Spinal cord (tissue), 10 donors: ENCODE measurements around the gene HSPA12B. TPM values are rescaled to one million over a fixed set of nuclear protein-coding genes. Genes with fewer than 3 reads are reported as not detected.

Source experiments
- DNase-seq, 6 donors: peaks; one replicate each; pipeline versions ENCODE4 v3.0.0 to v3.0.0-alpha.2; 2013 to 2015; ENCODE audit warnings: low spot score in 6 of 6, low read depth in 4 of 6
- H3K27ac ChIP-seq: one replicate; pipeline ENCODE4 v1.5.1; 2013; ENCODE audit warnings: low read depth, low read length, control low read depth
- H3K27me3 ChIP-seq: one replicate; pipeline ENCODE4 v1.6.1; 2013; ENCODE audit warnings: low read length; ENCODE audit not compliant: control insufficient read depth, insufficient read depth
- H3K36me3 ChIP-seq: one replicate; pipeline ENCODE4 v1.6.1; 2013; ENCODE audit warnings: low read length; ENCODE audit not compliant: control insufficient read depth, insufficient read depth
- H3K4me1 ChIP-seq: one replicate; pipeline ENCODE4 v1.6.1; 2013; ENCODE audit warnings: low read length; ENCODE audit not compliant: control insufficient read depth, insufficient read depth
- H3K4me3 ChIP-seq: one replicate; pipeline ENCODE4 v1.5.1; 2013; ENCODE audit warnings: low read depth, low read length, control low read depth
- H3K9me3 ChIP-seq: one replicate; pipeline ENCODE4 v1.6.1; 2013; ENCODE audit warnings: low read length; ENCODE audit not compliant: control insufficient read depth, insufficient read depth
- WGBS: methylation state at CpG from one replicate; pipeline ENCODE4 v1.1.5; 2013; ENCODE audit warnings: missing lambda C conversion rate; ENCODE audit not compliant: insufficient coverage; 5-methylcytosine and 5-hydroxymethylcytosine counted together
- polyA plus RNA-seq, 2 donors: library from polyadenylated mRNA; unstranded; fragments of 120-200 nt; gene quantifications; one replicate each; pipeline ENCODE4 v1.2.1, GENCODE V29; 2013; ENCODE audit not compliant: insufficient read length in 2 of 2
- total RNA-seq, 2 donors: library from RNA; depleted of rRNA in 1 of 2; stranded (reverse); fragments of 120-200 nt in 1 of 2; fragments of >200 nt in 1 of 2; gene quantifications; one replicate each; pipeline versions ENCODE4 v1.2.3 to v1.2.4, GENCODE V29; 2013 to 2014
- donor health status: healthy.

Gene HSPA12B
- total and polyA plus RNA-seq, 4 donors, result 4.1 to 16.1 (median 14.0) TPM

DNA sequence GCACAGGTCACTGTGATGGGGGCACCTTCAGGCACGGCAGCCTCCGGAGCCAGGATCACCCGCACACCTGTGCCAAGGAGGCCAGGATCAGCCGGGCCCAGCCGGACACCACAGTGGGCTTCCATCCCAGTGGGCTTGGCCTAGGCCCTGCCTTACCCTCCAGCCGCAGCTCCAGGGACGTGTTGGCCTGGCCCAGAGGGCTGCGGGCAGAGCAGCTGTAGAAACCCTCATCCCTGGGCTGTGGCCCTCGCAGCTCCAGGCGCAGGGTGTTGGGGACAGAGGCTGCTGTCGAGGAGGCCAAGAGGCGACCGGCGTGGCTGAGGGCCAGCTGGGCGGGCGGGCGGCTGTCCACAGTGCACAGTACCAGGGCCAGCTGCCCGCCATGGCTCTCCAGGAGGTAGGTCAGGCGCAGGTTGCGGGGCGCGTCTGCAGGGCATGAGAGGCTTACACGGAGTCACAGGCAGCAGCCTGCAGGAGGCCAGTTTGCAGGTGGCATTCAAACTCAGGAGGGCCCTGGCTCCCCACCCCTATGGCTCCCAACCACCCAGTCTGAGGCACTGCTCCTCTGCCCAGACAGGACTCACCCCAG, 39.7 kb upstream of the HSPA12B start:
- DNase-seq, result no peak
- H3K27ac ChIP-seq, result no peak overlapping the region
- no peak overlapping the region for H3K4me3 ChIP-seq
- peaks cover 4% of the 10 kb centered on the region for H3K4me1 ChIP-seq
- no peaks in the 10 kb centered on the region for H3K27me3 ChIP-seq
- H3K36me3 ChIP-seq, result no peaks in the 10 kb centered on the region
- no peaks in the 10 kb centered on the region for H3K9me3 ChIP-seq
- 89% methylated on average over 23 of the region's 23 CpGs for WGBS

DNA sequence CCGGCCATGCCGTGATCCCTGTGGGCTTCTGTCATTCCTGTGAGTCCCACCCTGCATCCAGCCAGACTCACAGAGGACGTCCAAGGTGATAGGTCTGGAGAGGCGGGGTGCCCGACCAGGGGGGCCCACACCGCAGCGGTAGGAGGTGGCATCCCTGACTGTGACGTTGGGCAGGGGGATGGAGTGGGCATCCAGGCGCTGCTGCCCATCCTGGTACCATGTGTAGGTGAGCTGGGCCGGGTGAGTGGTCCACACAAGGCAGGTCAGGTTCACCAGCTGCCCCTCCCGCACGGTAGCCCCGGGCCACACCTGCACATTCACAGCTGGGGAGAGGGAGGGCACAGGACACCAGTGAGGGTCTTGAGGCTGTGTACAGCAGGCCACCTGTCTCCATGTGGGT, 39.1 kb upstream of the HSPA12B start:
- WGBS, result 89% methylated on average over 12 of the region's 13 CpGs
- Histone ChIP-seq H3K4me3 (no peak overlapping the region), H3K4me1 (peaks cover 9% of the 10 kb centered on the region), H3K9me3 (no peaks in the 10 kb centered on the region), H3K36me3 (no peaks in the 10 kb centered on the region), H3K27me3 (no peaks in the 10 kb centered on the region), H3K27ac (no peak overlapping the region)
- DNase-seq, result no peak

DNA sequence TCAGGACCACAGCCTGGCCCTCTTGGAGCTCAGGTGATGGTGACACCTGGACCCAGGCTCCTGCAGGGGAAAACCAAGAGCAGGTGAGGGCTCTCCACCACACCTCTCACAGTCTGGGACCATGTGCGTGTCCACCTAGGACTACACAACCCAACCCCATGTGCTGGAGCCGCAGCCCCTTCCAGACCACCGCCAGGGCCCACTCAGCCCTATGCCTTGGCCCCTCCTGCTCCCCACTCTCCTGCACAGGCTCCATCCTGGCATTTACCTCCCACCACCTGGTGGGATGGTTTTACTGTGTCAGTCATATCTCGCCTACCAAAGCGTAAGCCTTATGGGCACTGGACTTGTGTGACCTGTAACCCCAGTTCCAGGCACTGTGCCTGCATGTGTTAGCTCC, 37.6 kb upstream of the HSPA12B start:
- H3K27ac ChIP-seq, result no peak overlapping the region
- no peaks in the 10 kb centered on the region for H3K9me3 ChIP-seq
- WGBS, result 100% methylated on average over 4 of the region's 5 CpGs
- peaks cover 14% of the 10 kb centered on the region for H3K4me1 ChIP-seq
- H3K36me3 ChIP-seq, result no peaks in the 10 kb centered on the region
- no peak overlapping the region for H3K4me3 ChIP-seq
- DNase-seq, result no peak
- H3K27me3 ChIP-seq, result no peaks in the 10 kb centered on the region

DNA sequence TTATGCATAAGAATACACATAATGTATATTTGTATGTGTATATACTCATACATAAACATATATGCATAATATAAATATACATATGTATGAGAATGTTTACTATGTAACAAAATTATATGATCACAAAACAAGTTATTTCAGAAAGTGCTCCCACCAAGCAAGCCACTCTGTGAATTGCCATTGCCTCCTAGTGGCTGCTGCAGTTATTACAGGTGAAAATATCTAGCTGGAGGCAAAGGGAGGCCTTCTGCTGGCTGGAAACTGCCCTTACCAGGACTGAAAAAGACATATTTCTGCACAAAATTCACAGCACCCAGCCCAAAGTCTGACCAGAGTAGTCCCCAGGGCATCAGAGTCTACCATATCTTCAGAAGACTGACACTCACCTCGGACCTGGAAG, 36.3 kb upstream of the HSPA12B start:
- Histone ChIP-seq H3K4me3 (no peak overlapping the region), H3K27me3 (no peaks in the 10 kb centered on the region), H3K36me3 (no peaks in the 10 kb centered on the region), H3K27ac (no peak overlapping the region), H3K9me3 (no peaks in the 10 kb centered on the region), H3K4me1 (peaks cover 14% of the 10 kb centered on the region)
- no peak for DNase-seq
- no CpG with 5 or more reads among the region's 1 CpG for WGBS

DNA sequence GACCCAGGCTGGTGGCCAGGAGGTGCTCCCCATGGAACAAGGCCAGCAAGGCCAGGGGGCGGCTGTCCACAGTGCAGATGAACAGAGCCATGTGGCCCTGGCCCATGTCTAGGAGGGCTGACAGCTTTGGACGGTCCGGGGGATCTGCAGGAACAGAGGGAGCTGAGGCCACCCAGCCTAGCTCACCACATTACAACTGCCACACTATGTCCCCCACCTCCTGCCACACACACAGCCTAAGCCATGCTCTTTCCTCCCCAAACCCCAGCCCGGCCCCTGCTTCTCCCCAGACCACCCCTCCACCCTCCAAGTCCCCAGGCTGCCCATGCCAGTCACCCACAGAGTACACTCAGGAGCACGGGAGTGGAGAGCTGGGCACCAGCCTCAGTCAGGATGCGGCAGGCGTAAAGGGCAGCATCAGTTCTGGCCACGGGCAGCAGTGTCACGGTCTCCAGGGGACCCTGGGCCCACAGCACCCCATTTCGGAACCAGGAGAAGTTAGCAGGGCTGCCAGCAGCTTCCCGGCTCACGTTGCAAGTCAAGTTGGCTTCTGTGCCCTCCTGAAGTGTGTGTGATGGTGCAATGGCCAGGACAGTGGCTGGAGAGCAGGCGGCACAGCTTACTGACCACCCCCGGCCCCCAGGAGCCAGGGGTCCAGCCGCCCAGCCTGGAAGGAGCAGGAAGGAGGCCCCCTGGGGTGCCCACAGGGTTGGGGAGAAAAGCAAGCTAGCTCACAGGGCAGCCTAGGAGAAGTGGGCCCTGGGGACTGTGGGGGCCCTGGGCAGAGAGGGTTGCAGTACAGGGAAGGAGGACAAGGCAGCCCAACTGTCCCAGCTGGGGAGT, 35.5 kb upstream of the HSPA12B start:
- Histone ChIP-seq H3K36me3 (no peaks in the 10 kb centered on the region), H3K27ac (no peak overlapping the region), H3K9me3 (no peaks in the 10 kb centered on the region), H3K4me3 (no peak overlapping the region), H3K27me3 (no peaks in the 10 kb centered on the region), H3K4me1 (peaks cover 14% of the 10 kb centered on the region)
- no peak for DNase-seq
- 88% methylated on average over 15 of the region's 15 CpGs for WGBS

DNA sequence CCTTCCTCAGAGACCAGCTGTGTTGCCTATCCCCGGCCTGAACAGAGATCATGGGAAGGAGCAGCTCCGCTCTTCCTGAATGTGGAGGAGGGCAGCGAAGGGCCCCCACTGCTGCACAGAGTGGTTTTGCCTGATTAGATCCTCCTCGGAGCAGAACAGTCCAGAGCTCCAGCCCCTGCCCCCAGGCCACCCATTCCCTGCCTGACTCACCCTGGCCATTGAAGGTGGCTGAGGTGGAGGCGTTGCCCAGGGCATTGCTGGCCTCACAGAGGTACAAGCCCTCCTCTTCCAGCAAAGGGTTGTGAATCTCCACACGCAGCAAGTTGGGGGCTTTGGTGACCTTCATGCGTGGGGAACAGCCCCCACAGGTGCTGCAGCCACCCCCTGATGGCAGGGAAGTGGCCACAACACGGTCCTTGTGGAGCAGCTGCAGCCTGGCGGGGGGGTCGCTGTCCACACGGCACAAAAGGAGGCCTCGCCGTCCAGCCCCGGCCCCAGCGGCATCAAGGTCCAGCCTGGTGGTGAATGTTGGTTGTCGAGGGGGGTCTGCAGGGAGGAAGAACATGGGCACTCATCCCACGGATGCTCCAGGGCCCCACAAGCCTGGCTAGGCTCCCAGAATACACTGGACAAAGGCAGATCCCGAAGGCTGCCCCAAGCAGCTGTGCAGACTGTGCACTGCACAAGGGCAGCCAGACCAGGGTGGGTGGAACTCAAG, 34.7 kb upstream of the HSPA12B start:
- no peak overlapping the region for H3K27ac ChIP-seq
- no peaks in the 10 kb centered on the region for H3K36me3 ChIP-seq
- H3K4me1 ChIP-seq, result peaks cover 14% of the 10 kb centered on the region
- 64% methylated on average over 18 of the region's 18 CpGs for WGBS
- H3K4me3 ChIP-seq, result no peak overlapping the region
- H3K9me3 ChIP-seq, result no peaks in the 10 kb centered on the region
- no peak for DNase-seq
- H3K27me3 ChIP-seq, result no peaks in the 10 kb centered on the region

DNA sequence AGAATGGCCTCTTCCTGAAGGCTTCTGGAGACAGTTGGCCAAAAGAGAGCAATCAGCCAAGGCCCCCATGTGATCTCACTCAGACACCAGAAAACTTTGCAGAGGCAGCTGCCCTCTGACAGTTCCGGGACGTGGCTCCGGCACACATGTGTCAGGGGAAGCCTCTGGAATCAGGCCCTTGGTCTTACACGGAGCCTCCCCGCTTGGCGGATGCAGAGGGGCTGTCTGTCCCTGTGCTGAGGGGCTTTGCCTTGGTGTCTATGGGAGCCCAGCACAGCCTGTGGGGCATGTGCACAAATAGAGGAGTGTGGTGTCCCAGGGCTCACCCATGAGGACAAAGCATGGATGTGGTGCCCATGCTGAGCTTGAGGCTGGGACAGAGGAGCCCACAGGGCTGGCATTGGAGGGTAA, 33.9 kb upstream of the HSPA12B start:
- Histone ChIP-seq H3K9me3 (no peaks in the 10 kb centered on the region), H3K36me3 (no peaks in the 10 kb centered on the region), H3K4me1 (peaks cover 14% of the 10 kb centered on the region), H3K4me3 (no peak overlapping the region), H3K27me3 (no peaks in the 10 kb centered on the region), H3K27ac (no peak overlapping the region)
- 78% methylated on average over 6 of the region's 6 CpGs for WGBS
- no peak for DNase-seq

DNA sequence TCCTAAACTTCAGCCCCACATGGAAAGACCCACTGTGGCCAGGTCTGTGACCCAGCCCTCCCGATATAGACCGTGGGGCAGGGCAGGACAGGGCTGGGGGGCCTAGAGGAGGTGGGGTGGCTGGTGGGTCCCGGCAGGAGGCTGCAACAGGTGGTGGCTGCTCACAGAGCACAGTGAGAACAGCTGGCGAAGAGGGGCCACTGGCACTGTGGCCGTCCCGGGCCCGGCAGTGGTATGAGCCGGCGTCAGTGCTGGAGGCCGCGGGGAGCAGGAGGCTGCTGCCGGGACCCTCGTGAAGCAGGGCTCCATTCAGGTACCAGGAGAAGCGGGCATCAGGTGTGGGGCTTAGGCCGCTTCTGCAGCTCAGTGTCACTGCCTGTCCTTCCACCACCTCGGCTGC, 33.4 kb upstream of the HSPA12B start:
- no peaks in the 10 kb centered on the region for H3K9me3 ChIP-seq
- no peak overlapping the region for H3K27ac ChIP-seq
- H3K4me1 ChIP-seq, result peaks cover 16% of the 10 kb centered on the region
- DNase-seq, result no peak
- no peaks in the 10 kb centered on the region for H3K36me3 ChIP-seq
- WGBS, result 84% methylated on average over 15 of the region's 16 CpGs
- no peaks in the 10 kb centered on the region for H3K27me3 ChIP-seq
- H3K4me3 ChIP-seq, result no peak overlapping the region

DNA sequence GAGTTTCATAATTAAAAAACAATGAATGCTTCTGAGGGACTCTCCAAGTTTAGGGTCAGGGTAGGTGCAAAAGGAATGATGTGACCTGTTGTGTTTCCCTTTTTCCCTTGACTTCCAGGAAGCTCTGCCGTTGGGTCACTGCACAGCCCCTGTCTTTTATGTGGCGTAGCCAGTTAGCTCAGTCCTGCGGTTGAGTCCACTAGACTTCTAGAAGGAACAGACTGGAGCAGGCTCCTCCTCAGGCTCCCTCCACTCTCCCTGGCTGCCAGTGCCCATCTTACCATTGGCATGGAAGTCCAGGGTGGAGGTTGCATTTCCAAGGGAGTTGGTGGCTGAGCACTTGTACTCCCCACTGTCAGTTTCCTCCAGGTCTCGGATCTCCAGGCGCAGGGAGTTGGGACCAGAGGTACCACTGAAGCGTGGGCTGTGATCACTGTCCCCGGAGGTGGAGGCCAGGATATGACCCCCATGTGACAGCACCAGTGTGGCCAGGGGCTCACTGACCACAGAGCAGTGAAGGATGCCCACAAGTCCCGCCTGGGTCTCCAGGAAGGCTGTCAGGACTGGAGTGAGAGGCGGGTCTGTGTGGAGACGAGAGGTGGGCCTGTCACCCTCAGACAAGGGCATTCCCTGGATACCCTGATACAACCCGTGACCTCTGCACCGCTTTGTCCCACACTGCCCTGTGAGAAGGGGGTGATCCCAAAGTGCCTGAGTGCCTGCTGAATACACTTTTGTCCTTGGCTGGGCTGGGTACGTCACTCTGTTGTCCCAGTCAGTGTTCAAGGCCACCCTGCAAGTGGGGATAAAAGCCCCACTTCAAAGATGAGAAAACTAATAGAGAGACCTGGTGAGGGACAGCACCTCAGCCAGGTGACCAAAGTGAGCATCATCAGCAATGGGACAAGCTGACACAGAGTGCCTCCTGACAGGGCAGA, 31.2 kb upstream of the HSPA12B start:
- H3K9me3 ChIP-seq, result no peaks in the 10 kb centered on the region
- no peak overlapping the region for H3K27ac ChIP-seq
- no peak overlapping the region for H3K4me3 ChIP-seq
- H3K4me1 ChIP-seq, result peaks cover 18% of the 10 kb centered on the region
- no peak for DNase-seq
- no peaks in the 10 kb centered on the region for H3K36me3 ChIP-seq
- WGBS, result 91% methylated on average over 13 of the region's 13 CpGs
- no peaks in the 10 kb centered on the region for H3K27me3 ChIP-seq
